GM06990 (cell line): ENCODE results near the gene GAA.
"Not testable (repeated sequence)": the region's sequence is repeated elsewhere in the genome, so short reads cannot be mapped to it uniquely, and the experiment has no call there.

Source experiments
- DNase-seq: peaks from one replicate; pipeline ENCODE4 v3.0.0-alpha.2; 2011; ENCODE audit not compliant: insufficient read length; ENCODE audit errors: extremely low read depth
- H3K27me3 ChIP-seq: replicated peaks from 2 replicates; pipeline ENCODE4 v1.6.0; 2011; ENCODE audit warnings: low read length; ENCODE audit not compliant: control insufficient read depth, insufficient read depth
- H3K36me3 ChIP-seq: 2 replicates; pipeline ENCODE4 v1.5.1; 2011; ENCODE audit warnings: low read length; ENCODE audit not compliant: control insufficient read depth, insufficient read depth
- H3K4me3 ChIP-seq: replicated peaks from 2 replicates; pipeline ENCODE4 v1.5.1; 2011; ENCODE audit warnings: low read depth, mild to moderate bottlenecking, control low read depth, low read length
- CTCF ChIP-seq: IDR thresholded peaks from 2 replicates; pipeline ENCODE4 v1.5.1; 2011; ENCODE audit warnings: low read length, control low read depth, mild to moderate bottlenecking, inconsistent platforms; ENCODE audit not compliant: insufficient read depth, poor library complexity, severe bottlenecking

GAA gene

GRCh38 chr17:80154166-80154565 is 52.8 kb downstream of the GAA start:
- no peak for TF ChIP-seq CTCF
- DNase-seq = no peak
- Histone ChIP-seq H3K4me3 (no peak overlapping the region), H3K36me3 (no peaks in the 10 kb centered on the region), H3K27me3 (no peaks in the 10 kb centered on the region)

- not testable (repeated sequence) for DNase-seq, H3K27me3 ChIP-seq, H3K4me3 ChIP-seq, H3K36me3 ChIP-seq
Measured at GRCh38 chr17:80155600-80155999, 54.2 kb downstream of the GAA start.

- H3K4me3 ChIP-seq = no peak overlapping the region
- DNase-seq = no peak
- TF ChIP-seq CTCF = no peak
- no peaks in the 10 kb centered on the region for H3K27me3 ChIP-seq
- no peaks in the 10 kb centered on the region for H3K36me3 ChIP-seq
Measured at GRCh38 chr17:80158846-80159245, 57.5 kb downstream of the GAA start.

- TF ChIP-seq CTCF = no peak
Measured at GRCh38 chr17:80160536-80160935, 59.2 kb downstream of the GAA start.

GRCh38 chr17:80163336-80163735 is 62.0 kb downstream of the GAA start:
- DNase-seq = no peak
- Histone ChIP-seq H3K4me3 (no peak overlapping the region), H3K27me3 (no peaks in the 10 kb centered on the region), H3K36me3 (no peaks in the 10 kb centered on the region)
- TF ChIP-seq CTCF = no peak

More at GRCh38 chr17:80160536-80160935, 59.2 kb downstream of the GAA start:
- no peak for DNase-seq
- no peaks in the 10 kb centered on the region for H3K27me3 ChIP-seq
- no peak overlapping the region for H3K4me3 ChIP-seq
- no peaks in the 10 kb centered on the region for H3K36me3 ChIP-seq

- no peak overlapping the region for H3K4me3 ChIP-seq
- DNase-seq = no peak
- no peak for TF ChIP-seq CTCF
- no peaks in the 10 kb centered on the region for H3K27me3 ChIP-seq
- H3K36me3 ChIP-seq = no peaks in the 10 kb centered on the region
Measured at GRCh38 chr17:80164185-80164584, 62.8 kb downstream of the GAA start.
